GDM1 (cell line): ENCODE measurements around the gene RBBP5.
A peak's percentile ranks its signal among the peaks of the same experiment; 100 is the strongest.
"Not testable (repeated sequence)": the region's sequence is repeated elsewhere in the genome, so short reads cannot be mapped to it uniquely, and the experiment has no call there.

Experiments used
- DNase-seq: peaks from one replicate; lab custom pipeline; 2025; lab: John Stamatoyannopoulos, UW

Gene RBBP5

GRCh38 chr1:205121660-205122488, at the start of gene RBBP5:
Gene RBBP5 (minus strand): TSS chr1:205121978. CDS start chr1:205121873, 105 bp downstream.
- DNase-seq = peak; percentile 93

GRCh38 chr1:205171369-205171768, 49.6 kb upstream of the RBBP5 start:
- DNase-seq = no peak

- no peak for DNase-seq
These were observed 48.9 kb upstream of the RBBP5 start for GRCh38 chr1:205170532-205171269.

- DNase-seq = no peak
These were observed 47.5 kb upstream of the RBBP5 start for GRCh38 chr1:205169248-205169647.

- no peak for DNase-seq
These were observed 46.5 kb upstream of the RBBP5 start for GRCh38 chr1:205168291-205168690.

- DNase-seq = no peak
These were observed 40.5 kb upstream of the RBBP5 start for GRCh38 chr1:205162301-205162700.

GRCh38 chr1:205161076-205161475, 39.3 kb upstream of the RBBP5 start:
- DNase-seq = no peak

- DNase-seq = no peak
These were observed 36.4 kb upstream of the RBBP5 start for GRCh38 chr1:205158048-205158616.

- not testable (repeated sequence) for DNase-seq
These were observed 34.0 kb upstream of the RBBP5 start for GRCh38 chr1:205155665-205156377.

GRCh38 chr1:205152505-205152904, 30.7 kb upstream of the RBBP5 start:
- DNase-seq = no peak

GRCh38 chr1:205150651-205151428, 29.1 kb upstream of the RBBP5 start:
- DNase-seq = no peak

- no peak for DNase-seq
These were observed 25.5 kb upstream of the RBBP5 start for GRCh38 chr1:205147191-205147835.

GRCh38 chr1:205144751-205145150, 23.0 kb upstream of the RBBP5 start:
- DNase-seq = no peak

GRCh38 chr1:205144046-205144720, 22.4 kb upstream of the RBBP5 start:
- DNase-seq = no peak

GRCh38 chr1:205142102-205142469, 20.3 kb upstream of the RBBP5 start:
- no peak for DNase-seq

- DNase-seq = peak; percentile 65
These were observed 19.7 kb upstream of the RBBP5 start for GRCh38 chr1:205141236-205142101.

GRCh38 chr1:205140113-205140512, 18.3 kb upstream of the RBBP5 start:
- DNase-seq = no peak

GRCh38 chr1:205137901-205138300, 16.1 kb upstream of the RBBP5 start:
- no peak for DNase-seq

- DNase-seq = no peak
These were observed 11.5 kb upstream of the RBBP5 start for GRCh38 chr1:205133287-205133686.
